Transverse colon (tissue), 4 donors: Measurements from ENCODE around the gene IFI35. TPM values are rescaled to one million over a fixed set of nuclear protein-coding genes. Genes with fewer than 3 reads are reported as not detected.

Source experiments
- DNase-seq: peaks from one replicate; pipeline ENCODE4 v3.0.0-alpha.2; 2019
- H3K27ac ChIP-seq, 4 donors: fragments of 200-600 bp; sonication (generic); 2 replicates each; pipeline ENCODE4 v1.5.1; 2016 to 2018; ENCODE audit warnings: inconsistent platforms in 4 of 4
- H3K27me3 ChIP-seq: fragments of 200-600 bp; sonication (generic); 2 replicates; pipeline ENCODE4 v1.5.1; 2017; ENCODE audit warnings: inconsistent platforms
- H3K36me3 ChIP-seq, 4 donors: fragments of 200-600 bp; sonication (generic); 2 replicates each; pipeline ENCODE4 v1.5.1; 2017 to 2019; ENCODE audit warnings: inconsistent platforms in 4 of 4
- H3K4me1 ChIP-seq, 4 donors: fragments of 200-600 bp; sonication (generic); 2 replicates each; pipeline ENCODE4 v1.5.1; 2017 to 2020; ENCODE audit warnings: inconsistent platforms in 4 of 4
- H3K4me3 ChIP-seq, 4 donors: fragments of 200-600 bp; sonication (generic); 1 replicate in 1 of 4; 2 replicates in 3 of 4; pipeline versions ENCODE4 v1.5.1 to v1.6.1; 2017 to 2019; ENCODE audit warnings: inconsistent platforms in 4 of 4
- H3K9me3 ChIP-seq, 2 donors: fragments of 200-600 bp; sonication (generic); 2 replicates each; pipeline ENCODE4 v1.5.1; 2017 to 2019; ENCODE audit warnings: inconsistent platforms in 2 of 2
- EP300 ChIP-seq: sonication (generic); formaldehyde crosslinking; IDR thresholded peaks from one replicate; pipeline ENCODE4 v1.6.1; 2017; ENCODE audit warnings: antibody characterized with exemption, low read depth
- POLR2A ChIP-seq: fragments of 450-650 bp; IDR thresholded peaks from one replicate; pipeline ENCODE4 v1.6.1; 2016; ENCODE audit warnings: antibody characterized with exemption, mild to moderate bottlenecking, moderate library complexity
- POLR2AphosphoS5 ChIP-seq, 3 donors: sonication (generic); formaldehyde crosslinking; IDR thresholded peaks; one replicate each; pipeline ENCODE4 v1.6.1; 2016; ENCODE audit warnings: antibody characterized with exemption in 3 of 3
- WGBS, 2 donors: methylation state at CpG; one replicate each; pipeline ENCODE4 v1.1.5; 2018; ENCODE audit warnings: low coverage in 1 of 2; 5-methylcytosine and 5-hydroxymethylcytosine counted together
- in situ Hi-C, 4 donors: fragments of 200-750 bp; cut with MboI; loops; one replicate each; pipeline versions ENCODE4 v1.15.0 to v1.15.1; 2017; ENCODE audit warnings: low sequenced_read_pairs in 3 of 4, low pct_ligation_motif_present in 1 of 4, low pct_unique_long_range_greater_than_20kb in 1 of 4
- intact Hi-C: fragments of 100-400 bp; cut with DNase I; formaldehyde crosslinking; loops from one replicate; pipeline ENCODE4 v1.15.1; 2023; ENCODE audit warnings: low total_unique reads
- total RNA-seq, 4 donors: library from RNA; depleted of rRNA; stranded (reverse); fragments of >200 nt; gene quantifications; one replicate each; pipeline ENCODE4 v1.1.0, GENCODE V29; 2016
- TF ChIP-seq, protein P1 (sequence below), 5 experiments: fragments of 200-600 bp in 3 of 5; fragments of 450-650 bp in 2 of 5; sonication (generic) in 3 of 5; IDR thresholded peaks; 1 replicate in 2 of 5; 2 replicates in 3 of 5; pipeline ENCODE4 v1.5.1; 2016 to 2017; ENCODE audit warnings: antibody characterized with exemption in 5 of 5, inconsistent platforms in 3 of 5, mild to moderate bottlenecking in 2 of 5, moderate library complexity in 1 of 5

IFI35 gene
- total RNA-seq, 4 donors from 2014 or later: 11.5 to 81.1 (median 47.2) TPM

DNA sequence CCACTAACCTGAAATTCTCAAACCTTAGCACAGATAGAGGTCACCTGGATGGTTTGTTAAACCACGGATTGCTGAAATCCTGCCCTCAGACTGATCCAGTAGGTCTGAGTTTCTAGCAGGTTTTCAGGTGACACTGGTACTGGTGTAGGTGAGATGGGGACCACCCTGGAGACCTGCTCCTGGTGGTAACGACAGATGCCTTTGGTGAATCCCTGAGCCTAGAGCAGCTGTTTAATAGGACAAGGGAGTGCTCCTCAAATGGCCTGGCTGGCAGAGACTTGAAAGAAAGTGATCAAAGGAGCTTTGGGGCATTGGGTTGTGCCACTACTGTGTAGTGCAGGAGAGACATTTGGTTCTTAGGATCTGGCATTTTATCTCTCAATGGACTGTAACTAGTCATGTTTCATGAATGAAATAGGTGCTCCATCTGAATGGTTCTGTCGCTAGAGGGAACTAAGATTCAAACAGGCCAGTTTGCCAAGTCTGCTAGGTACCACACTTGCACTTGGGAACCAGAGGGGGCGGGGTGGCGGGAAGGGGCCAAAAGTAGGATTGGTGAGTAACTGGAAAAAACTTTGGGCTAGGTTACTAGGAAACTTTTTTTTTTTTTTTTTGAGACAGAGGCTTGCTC, 2.9 kb upstream of the IFI35 start:
- WGBS, 2 donors: 85 to 86% methylated on average over 4 to 5 of the region's 5 CpGs
- H3K27ac ChIP-seq: no peak overlapping the region
- no peaks in the 10 kb centered on the region for H3K9me3 ChIP-seq
- no peak overlapping the region for H3K4me3 ChIP-seq
- no peak for DNase-seq
- in situ Hi-C loops: loop anchor here in 1 of 4 donors (25.0 kb wide), 1 partner anchor 334 kb away; no protein-coding TSS in a partner anchor
- TF ChIP-seq POLR2AphosphoS5 (IDR thresholded peaks at IDR 0.05): no peak
- TF ChIP-seq EP300: no peak
- TF ChIP-seq, protein P1, sequence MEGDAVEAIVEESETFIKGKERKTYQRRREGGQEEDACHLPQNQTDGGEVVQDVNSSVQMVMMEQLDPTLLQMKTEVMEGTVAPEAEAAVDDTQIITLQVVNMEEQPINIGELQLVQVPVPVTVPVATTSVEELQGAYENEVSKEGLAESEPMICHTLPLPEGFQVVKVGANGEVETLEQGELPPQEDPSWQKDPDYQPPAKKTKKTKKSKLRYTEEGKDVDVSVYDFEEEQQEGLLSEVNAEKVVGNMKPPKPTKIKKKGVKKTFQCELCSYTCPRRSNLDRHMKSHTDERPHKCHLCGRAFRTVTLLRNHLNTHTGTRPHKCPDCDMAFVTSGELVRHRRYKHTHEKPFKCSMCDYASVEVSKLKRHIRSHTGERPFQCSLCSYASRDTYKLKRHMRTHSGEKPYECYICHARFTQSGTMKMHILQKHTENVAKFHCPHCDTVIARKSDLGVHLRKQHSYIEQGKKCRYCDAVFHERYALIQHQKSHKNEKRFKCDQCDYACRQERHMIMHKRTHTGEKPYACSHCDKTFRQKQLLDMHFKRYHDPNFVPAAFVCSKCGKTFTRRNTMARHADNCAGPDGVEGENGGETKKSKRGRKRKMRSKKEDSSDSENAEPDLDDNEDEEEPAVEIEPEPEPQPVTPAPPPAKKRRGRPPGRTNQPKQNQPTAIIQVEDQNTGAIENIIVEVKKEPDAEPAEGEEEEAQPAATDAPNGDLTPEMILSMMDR (IDR thresholded peaks at IDR 0.05): no peak
- no peak for TF ChIP-seq POLR2A
- H3K27me3 ChIP-seq: no peaks in the 10 kb centered on the region
- intact Hi-C loops: no loop called here
- peaks cover 10 to 32% (median 24%) of the 10 kb centered on the region in 4 donors for H3K4me1 ChIP-seq
- H3K36me3 ChIP-seq: peaks cover 0 to 31% (median 17%) of the 10 kb centered on the region in 4 donors

DNA sequence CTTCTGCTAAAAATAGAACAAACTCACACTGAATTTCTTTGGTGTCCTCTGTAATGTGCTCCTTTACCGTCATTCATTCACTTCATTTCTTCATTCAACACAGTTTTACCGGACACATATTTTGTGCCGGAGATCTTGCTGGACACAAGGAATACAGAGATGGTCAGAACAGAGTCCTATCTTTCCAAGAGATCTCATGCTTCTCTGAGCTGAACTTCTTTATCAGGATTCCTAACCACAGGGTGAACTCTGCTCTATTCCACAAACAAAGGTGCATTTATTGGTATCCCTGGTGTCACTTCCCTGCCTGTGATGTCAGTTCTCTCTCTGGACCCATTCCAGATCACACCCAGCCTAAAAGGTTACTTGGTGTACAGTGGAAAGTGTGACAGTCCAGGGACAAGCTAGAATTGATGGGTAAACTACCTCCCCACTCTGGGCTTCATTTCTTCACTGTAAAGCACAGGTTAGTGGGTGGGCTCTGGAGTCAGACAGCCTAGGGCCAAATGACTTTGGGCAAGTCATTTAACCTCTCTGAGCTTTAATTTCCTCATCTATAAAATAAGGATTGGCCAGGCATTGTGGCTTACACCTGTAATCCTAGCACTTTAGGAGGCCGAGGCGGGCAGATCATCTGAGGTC, 4.2 kb downstream of the IFI35 start:
- in situ Hi-C loops (loop anchor here in 1 of 4 donors (25.0 kb wide), 1 partner anchor 327 kb away; no protein-coding TSS in a partner anchor), intact Hi-C loops (loop anchor here (10.0 kb wide), 1 partner anchor 304 kb away; no protein-coding TSS in a partner anchor)
- Histone ChIP-seq H3K9me3 (no peaks in the 10 kb centered on the region), H3K27me3 (no peaks in the 10 kb centered on the region), H3K4me1 (peaks cover 6 to 57% (median 30%) of the 10 kb centered on the region in 4 donors), H3K27ac (peak overlapping the region; percentile 75 to 82 (median 78)), H3K4me3 (no peak overlapping the region), H3K36me3 (no peaks in the 10 kb centered on the region)
- WGBS, 2 donors: 59 to 61% methylated on average over 3 to 5 of the region's 5 CpGs
- DNase-seq: peak; percentile 75
- TF ChIP-seq POLR2AphosphoS5 (IDR thresholded peaks at IDR 0.05): peak; percentile 49 to 72 (median 50)
- TF ChIP-seq, protein P1 (IDR thresholded peaks at IDR 0.05): peak in 1 of 5 experiments; percentile 9
- peak; percentile 11 for TF ChIP-seq EP300
- TF ChIP-seq POLR2A: peak; percentile 36

DNA sequence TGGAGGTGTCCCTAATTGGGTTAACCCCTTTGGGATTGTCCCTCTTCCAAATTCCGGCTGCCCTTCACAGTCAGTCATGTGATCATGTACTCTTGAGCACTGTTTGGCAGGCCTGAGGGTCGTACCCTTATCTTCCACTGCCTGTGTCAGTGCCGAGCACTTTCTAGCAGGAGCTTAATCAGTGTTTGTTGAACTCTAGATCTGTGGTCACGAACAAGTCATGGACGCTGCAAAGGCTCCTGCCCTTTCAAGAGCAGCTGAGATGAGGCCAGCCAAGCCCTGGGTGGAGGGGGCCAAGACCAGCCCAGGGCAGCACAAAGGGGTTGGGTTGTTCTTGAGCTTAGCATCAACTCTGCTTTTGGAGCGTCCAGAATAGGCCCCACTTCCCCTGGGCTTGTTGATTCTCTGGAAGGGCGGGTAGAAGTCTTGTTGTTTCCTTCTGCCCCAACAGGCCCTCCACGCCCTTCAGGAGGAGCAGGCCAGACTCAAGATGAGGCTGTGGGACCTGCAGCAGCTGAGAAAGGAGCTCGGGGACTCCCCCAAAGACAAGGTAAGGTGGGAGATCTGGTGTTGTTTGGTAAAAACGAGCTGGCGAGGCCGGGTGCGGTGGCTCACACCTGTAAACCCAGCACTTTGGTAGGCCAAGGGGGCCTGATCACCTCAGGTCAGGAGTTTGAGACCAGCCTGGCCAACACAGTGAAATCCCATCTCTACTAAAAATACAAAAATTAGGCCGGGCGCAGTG, 5.3 kb downstream of the IFI35 start:
- 83 to 96% methylated on average over 5 to 15 of the region's 15 CpGs for WGBS, 2 donors

DNA sequence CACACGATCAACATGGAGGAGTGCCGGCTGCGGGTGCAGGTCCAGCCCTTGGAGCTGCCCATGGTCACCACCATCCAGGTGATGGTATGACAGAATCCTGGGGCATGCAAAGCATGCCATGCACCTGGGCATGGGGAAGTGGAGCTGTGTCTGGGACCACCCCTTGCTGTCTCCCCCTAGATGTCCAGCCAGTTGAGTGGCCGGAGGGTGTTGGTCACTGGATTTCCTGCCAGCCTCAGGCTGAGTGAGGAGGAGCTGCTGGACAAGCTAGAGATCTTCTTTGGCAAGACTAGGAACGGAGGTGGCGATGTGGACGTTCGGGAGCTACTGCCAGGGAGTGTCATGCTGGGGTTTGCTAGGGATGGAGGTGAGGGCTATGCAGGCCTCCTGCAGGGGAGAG, 6.7 kb downstream of the IFI35 start:
- Histone ChIP-seq H3K9me3 (no peaks in the 10 kb centered on the region), H3K27ac (peak overlapping the region in 1 of 4 donors; percentile 60), H3K4me3 (no peak overlapping the region), H3K4me1 (peaks cover 6 to 45% (median 22%) of the 10 kb centered on the region in 4 donors), H3K27me3 (no peaks in the 10 kb centered on the region), H3K36me3 (no peaks in the 10 kb centered on the region)
- intact Hi-C loops: loop anchor here (10.0 kb wide), 1 partner anchor 302 kb away; no protein-coding TSS in a partner anchor
- DNase-seq: no peak
- in situ Hi-C loops: loop anchor here in 1 of 4 donors (25.0 kb wide), 1 partner anchor 324 kb away; no protein-coding TSS in a partner anchor
- TF ChIP-seq EP300 (no peak), POLR2AphosphoS5 (IDR thresholded peaks at IDR 0.05) (no peak), POLR2A (no peak)
- TF ChIP-seq, protein P1 (IDR thresholded peaks at IDR 0.05): no peak
- WGBS, 2 donors: 76% methylated on average over 5 of the region's 8 CpGs; no CpG with 5 or more reads in 1 of the 2 donors

More for the DNA sequence above, 5.3 kb downstream of the IFI35 start:
- no peak overlapping the region for H3K4me3 ChIP-seq
- no peak for DNase-seq
- TF ChIP-seq POLR2A: no peak
- no peaks in the 10 kb centered on the region for H3K27me3 ChIP-seq
- in situ Hi-C loops: loop anchor here in 1 of 4 donors (25.0 kb wide), 1 partner anchor 325 kb away; no protein-coding TSS in a partner anchor
- no peaks in the 10 kb centered on the region for H3K36me3 ChIP-seq
- H3K4me1 ChIP-seq: peaks cover 6 to 55% (median 28%) of the 10 kb centered on the region in 4 donors
- H3K9me3 ChIP-seq: no peaks in the 10 kb centered on the region
- intact Hi-C loops: loop anchor here (10.0 kb wide), 1 partner anchor 303 kb away; no protein-coding TSS in a partner anchor
- peak overlapping the region; percentile 75 to 82 (median 78) for H3K27ac ChIP-seq
